Activated naive CD8-positive, alpha-beta T cell treated with anti-CD3 and anti-CD28 coated beads for 36 hours (primary cell): ENCODE data around the gene JMJD6. TPM values are rescaled to one million over a fixed set of nuclear protein-coding genes. Genes with fewer than 3 reads are reported as not detected.
"Not testable (repeated sequence)": the region's sequence is repeated elsewhere in the genome, so short reads cannot be mapped to it uniquely, and the experiment has no call there.

Experiments
- DNase-seq: peaks from one replicate; pipeline ENCODE4 v3.0.0; 2021
- H3K27ac Mint-ChIP-seq: one replicate; pipeline ENCODE4 v1.8.0; 2022; ENCODE audit warnings: mild to moderate bottlenecking, moderate library complexity, mixed read lengths
- H3K27me3 Mint-ChIP-seq: one replicate; pipeline ENCODE4 v1.8.0; 2022; ENCODE audit warnings: mild to moderate bottlenecking, mixed read lengths
- H3K36me3 Mint-ChIP-seq: one replicate; pipeline ENCODE4 v1.8.0; 2021; ENCODE audit warnings: mild to moderate bottlenecking, mixed read lengths
- H3K4me1 Mint-ChIP-seq: one replicate; pipeline ENCODE4 v1.8.0; 2021; ENCODE audit warnings: mixed read lengths
- H3K4me3 Mint-ChIP-seq: one replicate; pipeline ENCODE4 v1.8.0; 2022; ENCODE audit warnings: mild to moderate bottlenecking, moderate library complexity, mixed read lengths
- H3K9me3 Mint-ChIP-seq: one replicate; pipeline ENCODE4 v1.8.0; 2022; ENCODE audit warnings: mixed read lengths
- total RNA-seq, 2 experiments: library from RNA; stranded (reverse); gene quantifications; one replicate each; pipeline ENCODE4 v1.2.3, GENCODE V29; 2021

Gene JMJD6
- total RNA-seq, 2 experiments from 2014 or later = 54.6 to 55.8 TPM

DNA sequence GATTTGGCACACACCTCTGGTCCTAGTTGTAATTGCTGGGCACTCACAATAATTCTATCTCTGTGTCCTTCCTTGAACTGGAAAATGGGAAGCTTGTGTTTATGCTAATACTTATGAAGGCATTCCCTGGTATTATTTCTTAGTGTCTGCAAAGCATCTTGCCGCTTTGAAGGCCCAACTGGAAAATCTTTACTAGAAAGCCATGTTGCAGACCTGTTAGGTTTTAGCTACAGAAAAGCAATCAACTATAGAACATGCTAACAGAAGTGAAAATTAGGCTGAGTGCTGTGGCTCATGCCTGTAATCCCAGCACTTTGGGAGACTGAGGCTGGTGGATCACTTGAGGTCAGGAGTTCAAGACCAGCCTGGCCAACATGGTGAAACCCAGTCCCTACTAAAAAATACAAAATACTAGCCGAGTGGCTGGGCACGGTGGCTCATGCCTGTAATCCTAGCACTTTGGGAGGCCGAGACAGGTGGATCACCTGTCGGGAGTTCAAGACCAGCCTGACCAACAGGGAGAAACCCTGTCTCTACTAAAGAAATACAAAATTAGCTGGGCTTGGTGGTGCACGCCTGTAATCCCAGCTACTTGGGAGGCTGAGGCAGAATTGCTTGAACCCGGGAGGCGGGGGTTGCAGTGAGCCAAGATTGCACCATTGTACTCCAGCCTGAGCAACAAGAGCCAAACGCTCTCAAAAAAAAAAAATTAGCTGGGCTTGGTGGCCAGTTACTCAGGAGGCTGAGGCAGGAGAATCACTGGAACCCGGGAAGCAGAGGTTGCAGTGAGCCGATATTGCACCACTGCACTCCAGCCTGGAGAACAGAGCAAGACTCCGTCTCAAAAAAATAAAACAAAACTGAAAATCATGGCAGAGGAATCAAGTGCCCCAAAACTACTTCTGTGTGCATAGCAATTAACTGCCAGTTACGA lies 5.7 kb upstream of the JMJD6 start:
- Mint-ChIP-seq H3K4me3 (peak overlapping the region; percentile 94), H3K4me1 (peaks cover 45% of the 10 kb centered on the region), H3K27ac (peak overlapping the region; percentile 94), H3K36me3 (peaks cover 79% of the 10 kb centered on the region)
- DNase-seq, H3K27me3 Mint-ChIP-seq, H3K9me3 Mint-ChIP-seq: not testable (repeated sequence)

DNA sequence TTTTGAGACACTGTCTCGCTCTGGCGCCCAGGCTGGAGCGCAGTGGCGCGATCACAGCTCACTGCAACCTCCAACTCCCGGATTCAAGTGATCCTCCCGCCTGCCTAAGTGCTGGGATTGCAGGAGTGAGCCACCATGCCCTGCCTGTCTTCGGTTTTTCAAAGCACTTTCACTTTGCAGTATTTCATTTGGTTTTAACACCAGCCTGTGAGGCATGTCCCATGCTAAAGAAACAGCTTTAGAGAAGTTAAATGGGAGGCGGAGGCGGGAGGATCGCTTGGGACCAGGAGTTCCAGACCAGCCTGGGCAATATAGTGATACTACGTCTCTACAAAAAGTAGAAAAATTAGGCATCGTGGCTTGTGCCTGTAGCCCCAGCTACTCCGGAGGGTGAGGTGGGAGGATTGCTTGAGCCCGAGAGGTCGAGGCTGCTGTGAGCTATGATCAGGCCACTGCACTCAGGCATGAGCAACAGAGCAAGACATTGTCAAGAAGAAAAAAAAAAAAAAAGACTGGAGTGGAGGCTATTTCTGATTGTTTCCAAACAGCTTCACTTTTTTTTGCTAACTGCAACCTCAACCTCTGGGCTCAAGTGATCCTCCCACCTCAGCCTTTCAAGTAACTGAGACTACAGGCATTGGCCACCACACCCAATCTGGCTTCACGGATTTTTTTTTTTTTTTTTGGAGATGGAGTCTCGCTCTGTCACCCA lies 1.5 kb upstream of the JMJD6 start:
- DNase-seq = no peak
- peaks cover 63% of the 10 kb centered on the region for H3K36me3 Mint-ChIP-seq
- H3K27ac Mint-ChIP-seq = peak overlapping the region; percentile 98
- no peaks in the 10 kb centered on the region for H3K9me3 Mint-ChIP-seq
- peaks cover 39% of the 10 kb centered on the region for H3K4me1 Mint-ChIP-seq
- no peaks in the 10 kb centered on the region for H3K27me3 Mint-ChIP-seq
- peak overlapping the region; percentile 98 for H3K4me3 Mint-ChIP-seq

- H3K36me3 Mint-ChIP-seq = peaks cover 60% of the 10 kb centered on the region
- no peaks in the 10 kb centered on the region for H3K27me3 Mint-ChIP-seq
- peak within 1 kb of the TSS; percentile 98 for H3K4me3 Mint-ChIP-seq
- DNase-seq = peak; percentile 84
- peaks cover 36% of the 10 kb centered on the region for H3K4me1 Mint-ChIP-seq
- H3K9me3 Mint-ChIP-seq = no peaks in the 10 kb centered on the region
- H3K27ac Mint-ChIP-seq = peak within 1 kb of the TSS; percentile 98
These were observed 641 bp upstream of the JMJD6 start, which contains the start of gene METTL23 for GRCh38 chr17:76726776-76727718. METTL23 (plus strand) TSS chr17:76726839; CDS start chr17:76729711, 2,872 bp downstream.

DNA sequence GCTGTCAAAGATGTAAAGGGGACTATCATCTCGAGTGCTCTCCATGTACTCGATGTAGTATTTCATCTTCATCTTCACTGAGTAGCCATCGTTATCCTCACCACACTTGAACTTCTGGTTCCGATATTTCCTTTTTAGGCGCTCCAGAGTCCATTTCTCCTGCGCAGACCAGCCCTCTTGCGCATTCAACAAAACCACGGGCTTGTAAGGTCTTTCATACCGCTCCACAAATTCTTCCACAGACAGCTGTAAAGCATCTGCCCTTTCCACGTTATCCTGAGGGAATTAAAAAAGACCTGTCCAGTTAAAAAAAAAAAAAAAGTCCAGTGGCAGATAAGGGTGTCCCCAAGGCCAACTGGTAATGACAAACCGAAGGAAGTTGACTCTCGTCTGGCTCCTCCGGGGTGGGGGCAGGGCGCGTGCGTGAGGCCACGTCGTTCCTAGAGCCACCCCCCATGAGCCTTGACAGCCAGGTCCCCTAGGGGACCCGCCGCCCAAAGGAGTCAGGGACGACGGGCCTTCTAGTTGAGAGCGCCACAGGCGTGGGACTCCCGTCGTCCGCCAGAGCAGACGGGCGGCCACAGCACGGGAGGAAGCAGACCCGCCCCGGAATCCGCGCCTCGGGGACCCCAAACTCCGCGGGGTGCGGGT lies 701 bp downstream of the JMJD6 start:
- H3K36me3 Mint-ChIP-seq = peaks cover 66% of the 10 kb centered on the region
- no peaks in the 10 kb centered on the region for H3K27me3 Mint-ChIP-seq
- H3K4me3 Mint-ChIP-seq = peak overlapping the region; percentile 98
- peak; percentile 80 for DNase-seq
- peak overlapping the region; percentile 94 for H3K27ac Mint-ChIP-seq
- H3K9me3 Mint-ChIP-seq = no peaks in the 10 kb centered on the region
- H3K4me1 Mint-ChIP-seq = peaks cover 39% of the 10 kb centered on the region

- Mint-ChIP-seq H3K9me3 (no peaks in the 10 kb centered on the region), H3K4me3 (no peak overlapping the region), H3K27me3 (no peaks in the 10 kb centered on the region), H3K4me1 (peaks cover 33% of the 10 kb centered on the region), H3K36me3 (peaks cover 62% of the 10 kb centered on the region), H3K27ac (peak overlapping the region; percentile 8)
- no peak for DNase-seq
These were observed 2.6 kb downstream of the JMJD6 start for GRCh38 chr17:76723812-76724211.

DNA sequence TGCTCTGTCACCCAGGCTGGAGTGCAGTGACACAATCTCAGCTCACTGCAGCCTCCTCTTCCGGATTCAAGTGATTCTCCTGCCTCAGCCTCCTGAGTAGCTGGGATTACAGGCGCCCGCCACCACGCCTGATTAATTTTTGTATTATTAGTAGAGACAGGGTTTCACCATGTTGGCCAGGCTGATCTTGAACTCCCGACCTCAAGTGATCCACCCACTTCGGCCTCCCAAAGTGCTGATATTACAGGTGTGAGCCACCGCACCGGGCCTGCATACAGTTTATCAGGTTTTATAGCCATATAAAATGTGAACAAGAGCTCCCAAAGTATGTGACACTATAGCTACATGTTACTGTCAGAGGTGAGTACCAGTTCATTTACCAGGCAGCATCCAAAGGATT lies 3.4 kb downstream of the JMJD6 start:
- not testable (repeated sequence) for H3K27me3 Mint-ChIP-seq, DNase-seq, H3K9me3 Mint-ChIP-seq
- Mint-ChIP-seq H3K36me3 (peaks cover 61% of the 10 kb centered on the region), H3K4me3 (peak overlapping the region; percentile 34), H3K4me1 (peaks cover 30% of the 10 kb centered on the region), H3K27ac (peak overlapping the region; percentile 29)

DNA sequence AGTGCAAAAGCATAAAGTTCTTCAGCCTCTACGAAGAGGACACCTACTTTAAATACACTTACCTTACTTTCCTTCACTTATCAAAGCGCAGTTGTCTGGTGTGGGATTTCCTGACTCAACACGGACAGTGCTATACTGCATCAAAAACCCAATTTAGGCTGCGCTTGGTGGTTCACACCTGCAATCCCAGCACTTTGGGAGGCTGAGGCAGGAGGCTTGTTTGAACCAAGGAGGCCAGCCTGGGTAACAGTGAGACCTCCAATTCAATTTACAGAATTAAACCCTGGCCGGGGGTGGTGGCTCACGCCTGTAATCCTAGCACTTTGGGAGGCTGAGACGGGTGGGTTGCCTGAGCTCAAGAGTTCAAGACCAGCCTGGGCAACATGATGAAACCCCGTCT lies 4.1 kb downstream of the JMJD6 start:
- peaks cover 28% of the 10 kb centered on the region for H3K4me1 Mint-ChIP-seq
- no peaks in the 10 kb centered on the region for H3K9me3 Mint-ChIP-seq
- peak overlapping the region; percentile 62 for H3K27ac Mint-ChIP-seq
- peaks cover 57% of the 10 kb centered on the region for H3K36me3 Mint-ChIP-seq
- DNase-seq = no peak
- no peak overlapping the region for H3K4me3 Mint-ChIP-seq
- no peaks in the 10 kb centered on the region for H3K27me3 Mint-ChIP-seq

DNA sequence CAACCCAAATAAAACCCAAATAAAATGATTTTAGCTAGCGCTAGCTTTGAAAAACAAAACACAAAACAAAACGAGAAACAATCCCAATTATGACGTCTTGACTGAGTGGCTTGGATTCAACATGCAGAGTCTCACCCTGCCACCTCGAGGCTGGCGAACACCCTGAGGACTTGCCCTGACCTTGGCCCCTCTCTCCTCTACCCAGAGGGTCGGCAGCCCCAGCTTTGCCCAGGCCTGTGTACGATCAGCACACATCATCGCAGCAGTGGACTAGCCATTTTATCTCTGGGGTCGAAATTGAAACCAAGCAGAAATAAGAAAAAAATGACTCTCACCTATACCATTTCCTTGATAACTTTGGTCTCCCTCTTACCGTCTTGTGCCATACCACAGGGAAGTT lies 4.9 kb downstream of the JMJD6 start:
- no peak for DNase-seq
- Mint-ChIP-seq H3K27ac (peak overlapping the region; percentile 62), H3K9me3 (no peaks in the 10 kb centered on the region), H3K4me3 (no peak overlapping the region), H3K27me3 (no peaks in the 10 kb centered on the region), H3K4me1 (peaks cover 35% of the 10 kb centered on the region), H3K36me3 (peaks cover 60% of the 10 kb centered on the region)

GRCh38 chr17:76720941-76721340 lies 5.5 kb downstream of the JMJD6 start:
- DNase-seq = no peak
- Mint-ChIP-seq H3K36me3 (peaks cover 65% of the 10 kb centered on the region), H3K27ac (no peak overlapping the region), H3K9me3 (no peaks in the 10 kb centered on the region), H3K4me3 (no peak overlapping the region), H3K4me1 (peaks cover 40% of the 10 kb centered on the region), H3K27me3 (no peaks in the 10 kb centered on the region)

DNA sequence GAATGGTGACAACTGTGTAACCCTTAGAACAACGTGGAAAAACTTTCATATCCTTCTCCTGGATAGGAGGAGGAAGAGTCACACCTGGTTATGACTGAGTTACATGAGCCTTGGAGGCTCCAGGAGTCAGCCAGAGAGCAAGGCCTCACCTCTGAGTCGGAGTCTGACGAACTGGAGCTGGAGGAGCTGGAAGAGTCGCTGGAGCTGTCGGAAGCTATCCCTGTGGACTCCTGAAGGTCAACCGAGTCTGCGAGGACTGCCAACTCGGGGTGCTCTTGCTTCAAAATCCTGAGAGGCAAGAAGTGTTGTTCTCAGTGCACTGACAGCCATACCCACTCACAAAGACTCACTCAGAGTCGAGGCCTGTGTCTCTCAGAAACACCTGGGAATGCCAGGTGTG lies 6.2 kb downstream of the JMJD6 start:
- H3K27me3 Mint-ChIP-seq = no peaks in the 10 kb centered on the region
- H3K9me3 Mint-ChIP-seq = no peaks in the 10 kb centered on the region
- no peak for DNase-seq
- peaks cover 44% of the 10 kb centered on the region for H3K4me1 Mint-ChIP-seq
- H3K27ac Mint-ChIP-seq = no peak overlapping the region
- no peak overlapping the region for H3K4me3 Mint-ChIP-seq
- peaks cover 67% of the 10 kb centered on the region for H3K36me3 Mint-ChIP-seq

- Mint-ChIP-seq H3K4me3 (no peak overlapping the region), H3K4me1 (peaks cover 55% of the 10 kb centered on the region), H3K9me3 (no peaks in the 10 kb centered on the region), H3K36me3 (peaks cover 62% of the 10 kb centered on the region), H3K27ac (no peak overlapping the region), H3K27me3 (no peaks in the 10 kb centered on the region)
- no peak for DNase-seq
These were observed 7.9 kb downstream of the JMJD6 start for GRCh38 chr17:76718516-76718915.

DNA sequence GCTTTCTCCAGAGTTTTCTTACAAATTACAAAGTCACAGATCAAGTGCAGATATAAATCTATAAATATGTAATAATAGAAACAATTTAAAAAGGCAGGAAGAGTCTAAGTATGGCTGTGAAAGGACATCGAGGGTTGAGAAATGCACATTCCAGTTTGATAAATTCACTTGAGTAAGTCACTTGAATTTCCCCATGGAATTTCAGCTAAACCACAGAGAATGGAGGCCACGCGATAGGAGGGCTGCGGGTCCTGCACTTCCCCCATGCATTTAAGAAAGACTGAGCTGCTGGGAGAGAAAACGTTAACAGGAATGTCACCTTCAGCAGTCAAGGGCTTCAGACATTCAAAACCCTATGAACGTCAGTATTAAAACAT lies 9.6 kb downstream of the JMJD6 start:
- Mint-ChIP-seq H3K9me3 (no peaks in the 10 kb centered on the region), H3K4me3 (peak overlapping the region; percentile 77), H3K27ac (peak overlapping the region; percentile 98)

GRCh38 chr17:76716146-76716838 lies 10.1 kb downstream of the JMJD6 start:
- H3K36me3 Mint-ChIP-seq = peaks cover 47% of the 10 kb centered on the region
- no peaks in the 10 kb centered on the region for H3K27me3 Mint-ChIP-seq
- DNase-seq = peak; percentile 80
- peak overlapping the region; percentile 98 for H3K27ac Mint-ChIP-seq
- peaks cover 48% of the 10 kb centered on the region for H3K4me1 Mint-ChIP-seq
- H3K9me3 Mint-ChIP-seq = no peaks in the 10 kb centered on the region
- H3K4me3 Mint-ChIP-seq = peak overlapping the region; percentile 77

More for the DNA sequence above, 9.6 kb downstream of the JMJD6 start:
- no peak for DNase-seq
- Mint-ChIP-seq H3K27me3 (no peaks in the 10 kb centered on the region), H3K36me3 (peaks cover 52% of the 10 kb centered on the region), H3K4me1 (peaks cover 53% of the 10 kb centered on the region)

GRCh38 chr17:76715496-76715830 lies 10.9 kb downstream of the JMJD6 start:
- Mint-ChIP-seq H3K27me3 (no peaks in the 10 kb centered on the region), H3K27ac (peak overlapping the region; percentile 98), H3K4me1 (peaks cover 47% of the 10 kb centered on the region), H3K9me3 (no peaks in the 10 kb centered on the region), H3K4me3 (peak overlapping the region; percentile 74), H3K36me3 (peaks cover 41% of the 10 kb centered on the region)
- no peak for DNase-seq
